ENCODE data around the gene TMEM174.

DNA sequence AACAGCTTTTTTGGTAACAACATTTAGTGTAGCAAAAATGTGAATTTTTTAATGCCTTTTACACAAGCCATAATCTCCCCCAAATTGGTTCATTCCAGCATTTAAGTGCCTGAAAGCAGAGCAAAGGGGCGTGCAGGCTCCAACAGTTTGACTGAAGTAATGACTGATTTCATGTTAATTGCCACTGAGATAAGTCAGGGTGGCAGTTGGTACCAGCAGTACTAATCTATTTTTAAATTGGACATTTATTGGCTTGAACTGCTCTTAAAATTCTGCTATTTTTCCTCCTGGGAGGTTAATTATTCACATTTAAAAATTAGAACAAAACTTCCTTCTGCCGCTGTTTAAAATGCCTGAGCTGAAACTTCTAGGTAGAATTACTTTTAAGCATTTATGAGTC, 40.2 kb upstream of the TMEM174 start:
- TF ChIP-seq POLR2A (IDR thresholded peaks at IDR 0.05) (no peak), POLR2AphosphoS5 (IDR thresholded peaks at IDR 0.05) (no peak)
- TF ChIP-seq, protein P1, sequence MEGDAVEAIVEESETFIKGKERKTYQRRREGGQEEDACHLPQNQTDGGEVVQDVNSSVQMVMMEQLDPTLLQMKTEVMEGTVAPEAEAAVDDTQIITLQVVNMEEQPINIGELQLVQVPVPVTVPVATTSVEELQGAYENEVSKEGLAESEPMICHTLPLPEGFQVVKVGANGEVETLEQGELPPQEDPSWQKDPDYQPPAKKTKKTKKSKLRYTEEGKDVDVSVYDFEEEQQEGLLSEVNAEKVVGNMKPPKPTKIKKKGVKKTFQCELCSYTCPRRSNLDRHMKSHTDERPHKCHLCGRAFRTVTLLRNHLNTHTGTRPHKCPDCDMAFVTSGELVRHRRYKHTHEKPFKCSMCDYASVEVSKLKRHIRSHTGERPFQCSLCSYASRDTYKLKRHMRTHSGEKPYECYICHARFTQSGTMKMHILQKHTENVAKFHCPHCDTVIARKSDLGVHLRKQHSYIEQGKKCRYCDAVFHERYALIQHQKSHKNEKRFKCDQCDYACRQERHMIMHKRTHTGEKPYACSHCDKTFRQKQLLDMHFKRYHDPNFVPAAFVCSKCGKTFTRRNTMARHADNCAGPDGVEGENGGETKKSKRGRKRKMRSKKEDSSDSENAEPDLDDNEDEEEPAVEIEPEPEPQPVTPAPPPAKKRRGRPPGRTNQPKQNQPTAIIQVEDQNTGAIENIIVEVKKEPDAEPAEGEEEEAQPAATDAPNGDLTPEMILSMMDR (IDR thresholded peaks at IDR 0.05), result no peak

Data from breast epithelium (tissue), 3 donors.